K562 (cell line): ENCODE data around the gene MC1R. TPM values are rescaled to one million over a fixed set of nuclear protein-coding genes. Genes with fewer than 3 reads are reported as not detected.

ENCODE experiments used
- CEBPB ChIP-seq: fragments of 450-650 bp; IDR thresholded peaks from 2 replicates; pipeline ENCODE4 v1.6.1; 2016; ENCODE audit warnings: missing genetic modification characterization, missing compliant biosample characterization
- CREB1 ChIP-seq, 2 experiments: sonication (generic) in 1 of 2; formaldehyde crosslinking in 1 of 2; IDR thresholded peaks; 2 replicates each; pipeline versions ENCODE4 v1.6.1 to v1.8.0; 2012 to 2022; ENCODE audit warnings: inconsistent platforms in 1 of 2, mild to moderate bottlenecking in 1 of 2, missing genetic modification reagents in 1 of 2, moderate library complexity in 1 of 2
- CXXC5 ChIP-seq: fragments of 250-450 bp; sonication (Bioruptor Pico); IDR thresholded peaks from 2 replicates; pipeline ENCODE4 v1.8.0; 2022; ENCODE audit warnings: inconsistent platforms, mild to moderate bottlenecking, moderate library complexity
- E2F6 ChIP-seq, 2 experiments: IDR thresholded peaks; 2 replicates each; pipeline ENCODE4 v1.6.1; 2011; ENCODE audit warnings: borderline replicate concordance in 1 of 2, control low read depth in 1 of 2, low read depth in 1 of 2, low read length in 1 of 2, mild to moderate bottlenecking in 1 of 2, mixed read lengths in 1 of 2, moderate library complexity in 1 of 2; ENCODE audit not compliant: insufficient read depth in 1 of 2, insufficient read length in 1 of 2, poor library complexity in 1 of 2, severe bottlenecking in 1 of 2; ENCODE audit errors: extremely low read depth in 1 of 2
- ELF2 ChIP-seq: fragments of 250-450 bp; sonication (Bioruptor Pico); IDR thresholded peaks from 2 replicates; pipeline ENCODE4 v1.5.0; 2021; ENCODE audit warnings: mild to moderate bottlenecking
- ETS2 ChIP-seq: IDR thresholded peaks from 2 replicates; pipeline ENCODE4 v1.6.1; 2016; ENCODE audit warnings: borderline replicate concordance, missing genetic modification characterization, mild to moderate bottlenecking, moderate library complexity, missing compliant biosample characterization; ENCODE audit not compliant: poor library complexity, severe bottlenecking
- ETV1 ChIP-seq: fragments of 450-650 bp; conservative IDR thresholded peaks from 2 replicates; pipeline ENCODE4 v1.6.1; 2016; ENCODE audit warnings: missing genetic modification characterization, control low read depth, low read depth, missing compliant biosample characterization
- FOXP1 ChIP-seq: sonication (generic); formaldehyde crosslinking; IDR thresholded peaks from 2 replicates; pipeline ENCODE4 v1.8.0; 2022; ENCODE audit warnings: mild to moderate bottlenecking, missing genetic modification reagents
- GABPA ChIP-seq: fragments of 200-800 bp; sonication (Bioruptor generic); conservative IDR thresholded peaks from 2 replicates; pipeline ENCODE4 v1.6.1; 2016; ENCODE audit warnings: low read depth, missing genetic modification characterization, missing compliant biosample characterization
- GTF2A2 ChIP-seq: IDR thresholded peaks from 2 replicates; pipeline ENCODE4 v1.6.1; 2016; ENCODE audit warnings: mild to moderate bottlenecking, missing genetic modification characterization, missing compliant biosample characterization
- KLF1 ChIP-seq: fragments of 450-650 bp; IDR thresholded peaks from 2 replicates; pipeline ENCODE4 v1.6.1; 2016; ENCODE audit warnings: missing genetic modification characterization, missing compliant biosample characterization
- KLF13 ChIP-seq: fragments of 450-650 bp; IDR thresholded peaks from 2 replicates; pipeline ENCODE4 v1.6.1; 2016; ENCODE audit warnings: missing genetic modification characterization, low read depth, mild to moderate bottlenecking, missing compliant biosample characterization, moderate library complexity, borderline replicate concordance
- POLR2B ChIP-seq: fragments of 450-650 bp; IDR thresholded peaks from 2 replicates; pipeline ENCODE4 v1.6.1; 2018; ENCODE audit warnings: low read depth; ENCODE audit not compliant: partially characterized antibody
- POLR2H ChIP-seq: IDR thresholded peaks from 2 replicates; pipeline ENCODE4 v1.6.1; 2016; ENCODE audit warnings: missing genetic modification characterization, low read depth, mild to moderate bottlenecking, control low read depth, missing compliant biosample characterization, moderate library complexity
- PTRF ChIP-seq: fragments of 450-650 bp; IDR thresholded peaks from 2 replicates; pipeline ENCODE4 v1.6.1; 2016; ENCODE audit warnings: mild to moderate bottlenecking, missing genetic modification characterization, missing compliant biosample characterization
- WHSC1 ChIP-seq: IDR thresholded peaks from one replicate; pipeline ENCODE4 v1.6.1; 2012; ENCODE audit warnings: low read length, control low read depth, inconsistent platforms
- ZBTB34 ChIP-seq: fragments of 250-450 bp; sonication (Bioruptor Pico); IDR thresholded peaks from 2 replicates; pipeline ENCODE4 v1.8.0; 2021; ENCODE audit warnings: mild to moderate bottlenecking, moderate library complexity
- ZNF140 ChIP-seq: fragments of 250-450 bp; sonication (Bioruptor Pico); IDR thresholded peaks from 2 replicates; pipeline ENCODE4 v1.8.0; 2021; ENCODE audit warnings: moderate library complexity, mild to moderate bottlenecking, inconsistent platforms
- ZNF165 ChIP-seq: fragments of 250-450 bp; sonication (Bioruptor Pico); IDR thresholded peaks from 2 replicates; pipeline ENCODE4 v1.4.0; 2020; ENCODE audit warnings: borderline replicate concordance
- ZNF197 ChIP-seq: fragments of 200-800 bp; sonication (Bioruptor generic); IDR thresholded peaks from 2 replicates; pipeline ENCODE4 v1.6.1; 2016; ENCODE audit warnings: low read depth, missing genetic modification characterization, missing compliant biosample characterization
- ZNF3 ChIP-seq: fragments of 250-450 bp; sonication (Bioruptor Pico); IDR thresholded peaks from 2 replicates; pipeline ENCODE4 v1.5.0; 2021; ENCODE audit warnings: mild to moderate bottlenecking, moderate library complexity
- ZNF589 ChIP-seq: fragments of 200-800 bp; sonication (Bioruptor generic); IDR thresholded peaks from 2 replicates; pipeline ENCODE4 v1.6.1; 2016; ENCODE audit warnings: low read depth, missing genetic modification characterization, missing compliant biosample characterization
- ZNF79 ChIP-seq: fragments of 250-450 bp; sonication (Bioruptor Pico); IDR thresholded peaks from 2 replicates; pipeline ENCODE4 v1.4.0; 2020; ENCODE audit warnings: low read depth, mild to moderate bottlenecking, moderate library complexity
- polyA plus RNA-seq, 8 experiments: library from polyadenylated mRNA; depleted of rRNA in 4 of 8; stranded (reverse) in 5 of 8; unstranded in 3 of 8; fragments of >200 nt; fragmentation: Nextera tagmentation in 2 of 8; fragmentation: Illumina TruSeq in 1 of 8; extraction: Ambion mirVana in 2 of 8; extraction: Trizol in 1 of 8; gene quantifications; 2 replicates each; pipeline versions ENCODE4 v1.2.1 to v1.2.3, GENCODE V29; 2011 to 2014; ENCODE audit warnings: inconsistent platforms in 1 of 8, missing spikeins in 1 of 8
- total RNA-seq, 7 experiments: library from RNA; depleted of rRNA in 6 of 7; stranded (reverse); fragments of >200 nt in 6 of 7; fragmentation: Illumina TruSeq in 2 of 7; extraction: Trizol in 2 of 7; gene quantifications; 2 replicates each; pipeline versions ENCODE4 v1.2.1 to v1.2.3, GENCODE V29; 2011 to 2021; ENCODE audit warnings: low replicate concordance in 1 of 7
- TF ChIP-seq, protein P1 (sequence below): sonication (generic); formaldehyde crosslinking; IDR thresholded peaks from 2 replicates; pipeline ENCODE4 v1.8.0; 2022; ENCODE audit warnings: mild to moderate bottlenecking, missing genetic modification reagents

The MC1R gene
- total and polyA plus RNA-seq, 9 of the 15 experiments (the other 6 are each of a cell fraction or from before 2014, with no cell fraction given): 0.14 to 5.3 (median 2.5) TPM; not detected in 1

DNA sequence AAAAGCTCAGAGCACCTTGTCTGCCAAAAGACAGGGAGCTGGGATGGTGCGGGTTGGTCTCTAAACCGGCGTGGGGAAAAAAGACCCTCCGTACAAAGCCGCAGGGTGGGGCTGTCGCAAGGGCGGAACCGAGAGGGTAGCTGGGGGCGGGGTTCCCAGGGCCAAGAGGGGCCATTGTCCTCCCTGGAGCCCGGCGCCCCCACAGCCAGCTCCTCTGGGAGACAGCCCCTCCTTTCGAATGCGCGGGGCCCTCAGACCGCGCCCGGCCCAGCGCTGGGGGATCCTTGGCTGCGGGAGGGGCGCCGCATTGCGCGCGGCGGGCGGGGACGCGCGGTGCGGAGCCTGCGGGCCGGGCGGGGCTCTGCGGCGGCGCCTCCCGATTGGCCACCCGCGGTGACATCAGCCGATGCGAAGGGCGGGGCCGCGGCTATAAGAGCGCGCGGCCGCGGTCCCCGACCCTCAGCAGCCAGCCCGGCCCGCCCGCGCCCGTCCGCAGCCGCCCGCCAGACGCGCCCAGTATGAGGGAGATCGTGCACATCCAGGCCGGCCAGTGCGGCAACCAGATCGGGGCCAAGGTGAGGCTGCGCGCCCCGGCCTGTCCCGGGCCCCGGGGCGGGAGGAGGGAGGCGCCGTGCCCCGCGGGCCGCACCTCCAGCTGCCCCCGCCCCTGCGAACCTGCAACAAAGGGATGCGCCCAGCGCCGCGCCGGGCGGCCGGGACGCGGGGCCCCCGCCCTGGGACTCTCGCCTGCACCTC is 4.4 kb downstream of the MC1R start, which contains the start of gene TUBB3 (continued):
- peak; percentile 65 for TF ChIP-seq CREB1 (IDR thresholded peaks at IDR 0.05)
- TF ChIP-seq CREB1 (CRISPR knock-in tag; IDR thresholded peaks at IDR 0.05): 0 out of 2 replicates have a peak, but pooled peaks have one; percentile 4
- TF ChIP-seq ZNF140 (CRISPR knock-in tag): no peak
- TF ChIP-seq ELF2 (CRISPR knock-in tag): no peak
- peak; percentile 72 for TF ChIP-seq CXXC5 (CRISPR knock-in tag)
- no peak for TF ChIP-seq CEBPB
- peak; percentile 46; the same call in 1 of the 2 replicates for TF ChIP-seq KLF13 (tag)
- no peak for TF ChIP-seq ETS2
- TF ChIP-seq WHSC1: no peak
- no peak for TF ChIP-seq POLR2H (tag)
- TF ChIP-seq POLR2B: no peak
- peak; percentile 72 for TF ChIP-seq KLF1
- 0 out of 2 replicates have a peak, but pooled peaks have one; percentile 9 for TF ChIP-seq ZNF589 (CRISPR knock-in tag)
- no peak for TF ChIP-seq ZNF3 (CRISPR knock-in tag)
- no peak for TF ChIP-seq FOXP1 (CRISPR knock-in tag)
- TF ChIP-seq GABPA: no peak
- TF ChIP-seq ZBTB34 (CRISPR knock-in tag): no peak
- TF ChIP-seq PTRF (tag): no peak
- TF ChIP-seq ZNF197 (CRISPR knock-in tag): no peak
- peak; percentile 89 for TF ChIP-seq GTF2A2 (tag)
- TF ChIP-seq ZNF165 (CRISPR knock-in tag): no peak
- no peak for TF ChIP-seq ETV1 (tag)
- TF ChIP-seq, protein P1, sequence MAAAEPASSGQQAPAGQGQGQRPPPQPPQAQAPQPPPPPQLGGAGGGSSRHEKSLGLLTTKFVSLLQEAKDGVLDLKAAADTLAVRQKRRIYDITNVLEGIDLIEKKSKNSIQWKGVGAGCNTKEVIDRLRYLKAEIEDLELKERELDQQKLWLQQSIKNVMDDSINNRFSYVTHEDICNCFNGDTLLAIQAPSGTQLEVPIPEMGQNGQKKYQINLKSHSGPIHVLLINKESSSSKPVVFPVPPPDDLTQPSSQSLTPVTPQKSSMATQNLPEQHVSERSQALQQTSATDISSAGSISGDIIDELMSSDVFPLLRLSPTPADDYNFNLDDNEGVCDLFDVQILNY (CRISPR knock-in tag): no peak
- TF ChIP-seq E2F6 (IDR thresholded peaks at IDR 0.05; ENCODE audit: borderline replicate concordance in 1 of 2, extremely low read depth in 1 of 2, insufficient read depth in 1 of 2, insufficient read length in 1 of 2, low read depth in 1 of 2, low read length in 1 of 2, poor library complexity in 1 of 2, severe bottlenecking in 1 of 2): peak in 1 of 2 experiments; percentile 28
- TF ChIP-seq ZNF79 (CRISPR knock-in tag): no peak
